Endothelial cell of umbilical vein (primary cell): Measurements from ENCODE around the gene RTF2. TPM values are rescaled to one million over a fixed set of nuclear protein-coding genes. Genes with fewer than 3 reads are reported as not detected.

ENCODE experiments used
- BruUV-seq: library from RNA; stranded (reverse); fragments of 400-500 nt; replicated peaks from 2 replicates; lab custom pipeline; 2021; lab: Mats Ljungman, UMichigan
- CTCF ChIA-PET: fragments of 300-600, 350-600 bp; sonication (Branson Sonifier 250); formaldehyde crosslinking; loops from one replicate; lab custom pipeline; 2021; ENCODE audit warnings: antibody characterized with exemption, inconsistent platforms; lab: Charles Lee
- POLR2A ChIA-PET: fragments of 300-600, 350-600 bp; sonication (Branson Sonifier 250); formaldehyde crosslinking; loops from one replicate; lab custom pipeline; 2021; ENCODE audit warnings: antibody characterized with exemption, inconsistent platforms; lab: Charles Lee
- DNase-seq: peaks from one replicate; pipeline ENCODE4 v3.0.0-alpha.2; 2011; ENCODE audit warnings: low read depth, low spot score
- FAIRE-seq: peaks from 2 replicates; lab custom pipeline; 2011; peaks lifted over from hg19 to GRCh38; lab: Jason Lieb, UNC
- H2AFZ ChIP-seq: 2 replicates; pipeline ENCODE4 v1.6.0; 2012; ENCODE audit warnings: low read depth, low read length, control low read depth, inconsistent platforms
- H3K27ac ChIP-seq: 2 replicates; pipeline ENCODE4 v1.5.1; 2011; ENCODE audit warnings: low read depth, mild to moderate bottlenecking, control low read depth, low read length, moderate library complexity; ENCODE audit not compliant: insufficient read depth
- H3K27me3 ChIP-seq, 2 experiments: 2 replicates each; pipeline versions ENCODE4 v1.6.0 to v1.6.1; 2011; ENCODE audit warnings: low read length in 2 of 2, mixed read lengths in 1 of 2; ENCODE audit not compliant: control insufficient read depth in 2 of 2, insufficient read depth in 2 of 2
- H3K36me3 ChIP-seq, 2 experiments: 2 replicates in 1 of 2; 3 replicates in 1 of 2; pipeline ENCODE4 v1.5.1; 2011; ENCODE audit warnings: low read length in 2 of 2, mild to moderate bottlenecking in 1 of 2, moderate library complexity in 1 of 2; ENCODE audit not compliant: control insufficient read depth in 2 of 2, insufficient read depth in 2 of 2; ENCODE audit errors: extremely low read depth in 1 of 2
- H3K4me1 ChIP-seq: 3 replicates; pipeline ENCODE4 v1.5.1; 2011; ENCODE audit warnings: mild to moderate bottlenecking, low read length; ENCODE audit not compliant: control insufficient read depth, insufficient read depth; ENCODE audit errors: extremely low read depth
- H3K4me2 ChIP-seq: 2 replicates; pipeline ENCODE4 v1.6.1; 2011; ENCODE audit warnings: low read length, control low read depth, mixed read lengths; ENCODE audit not compliant: insufficient read depth
- H3K4me3 ChIP-seq, 3 experiments: fragments of 200-600 bp in 1 of 3; sonication (generic), shearing (Covaris generic) in 1 of 3; replicated peaks in 1 of 3; 2 replicates each; pipeline ENCODE4 v1.5.1; 2011 to 2016; ENCODE audit warnings: control low read depth in 3 of 3, low read length in 3 of 3, mild to moderate bottlenecking in 2 of 3, inconsistent platforms in 1 of 3, low read depth in 1 of 3, moderate library complexity in 1 of 3; ENCODE audit not compliant: insufficient read depth in 1 of 3
- H3K79me2 ChIP-seq: 2 replicates; pipeline ENCODE4 v1.6.0; 2012; ENCODE audit warnings: low read length, inconsistent platforms; ENCODE audit not compliant: control insufficient read depth, insufficient read depth
- H3K9ac ChIP-seq: replicated peaks from 2 replicates; pipeline ENCODE3; 2011; ENCODE audit warnings: low read length, control low read depth; ENCODE audit not compliant: insufficient read depth; ENCODE audit errors: extremely low read depth
- H3K9me1 ChIP-seq: replicated peaks from 3 replicates; pipeline ENCODE4 v1.6.0; 2011; ENCODE audit warnings: mild to moderate bottlenecking, low read length; ENCODE audit not compliant: control insufficient read depth, insufficient read depth; ENCODE audit errors: extremely low read depth
- H3K9me3 ChIP-seq: replicated peaks from 2 replicates; pipeline ENCODE4 v1.5.1; 2012; ENCODE audit warnings: low read length, inconsistent platforms; ENCODE audit not compliant: control insufficient read depth, insufficient read depth
- H4K20me1 ChIP-seq: replicated peaks from 2 replicates; pipeline ENCODE3; 2011; ENCODE audit warnings: mild to moderate bottlenecking, low read length; ENCODE audit not compliant: control insufficient read depth, insufficient read depth; ENCODE audit errors: extremely low read depth
- EZH2 ChIP-seq: IDR thresholded peaks from 2 replicates; pipeline ENCODE4 v1.6.1; 2012; ENCODE audit warnings: borderline replicate concordance, low read depth, mild to moderate bottlenecking, moderate library complexity, low read length, inconsistent platforms; ENCODE audit not compliant: severe bottlenecking
- FOS ChIP-seq: IDR thresholded peaks from 2 replicates; pipeline ENCODE4 v1.6.1; 2011; ENCODE audit warnings: mild to moderate bottlenecking, low read length, moderate library complexity, borderline replicate concordance; ENCODE audit not compliant: insufficient read depth
- GATA2 ChIP-seq: IDR thresholded peaks from 2 replicates; pipeline ENCODE4 v1.7.0; 2011; ENCODE audit warnings: low read depth, mild to moderate bottlenecking, moderate library complexity, mixed read lengths, low read length; ENCODE audit not compliant: insufficient read length, insufficient read depth
- JUN ChIP-seq: IDR thresholded peaks from 2 replicates; pipeline ENCODE4 v1.6.1; 2011; ENCODE audit warnings: borderline replicate concordance, low read depth; ENCODE audit not compliant: insufficient read length, insufficient read depth
- MYC ChIP-seq: IDR thresholded peaks from one replicate; pipeline ENCODE4 v1.6.1; 2011; ENCODE audit warnings: mild to moderate bottlenecking, low read depth, low read length
- POLR2A ChIP-seq: IDR thresholded peaks from 2 replicates; pipeline ENCODE4 v1.6.1; 2012; ENCODE audit warnings: low read depth, mild to moderate bottlenecking, control low read depth, low read length
- POLR2AphosphoS5 ChIP-seq: IDR thresholded peaks from 2 replicates; pipeline ENCODE4 v1.6.1; 2012; ENCODE audit warnings: low read depth, mild to moderate bottlenecking, control low read depth, low read length, moderate library complexity; ENCODE audit not compliant: insufficient read depth
- dilution Hi-C: fragments of 300-500 bp; cut with MboI; formaldehyde crosslinking; loops from one replicate; pipeline ENCODE4 v1.15.0; 2019; ENCODE audit warnings: low sequenced_read_pairs; ENCODE audit not compliant: extremely low pct_ligation_motif_present
- intact Hi-C: fragments of 100-400 bp; cut with micrococcal nuclease; formaldehyde crosslinking; loops from one replicate; pipeline ENCODE4 v1.10.0; 2022
- polyA plus RNA-seq, 4 experiments: library from polyadenylated mRNA; depleted of rRNA in 3 of 4; stranded (reverse) in 3 of 4; unstranded in 1 of 4; fragments of >200 nt; gene quantifications; 2 replicates each; pipeline versions ENCODE4 v1.2.1 to v1.2.3, GENCODE V29; 2011 to 2012; ENCODE audit warnings: missing spikeins in 1 of 4
- total RNA-seq: library from RNA; stranded (reverse); gene quantifications from 2 replicates; pipeline ENCODE4 v1.2.3, GENCODE V29; 2021
- TF ChIP-seq, protein P1 (sequence below): IDR thresholded peaks from 2 replicates; pipeline ENCODE4 v1.6.1; 2011; ENCODE audit not compliant: insufficient read depth, insufficient read length
- TF ChIP-seq, protein P2 (sequence below), 2 donors: IDR thresholded peaks; 1 replicate in 1 of 2; 2 replicates in 1 of 2; pipeline ENCODE4 v1.5.1; 2011; ENCODE audit warnings: low read length in 2 of 2, mild to moderate bottlenecking in 2 of 2, moderate library complexity in 2 of 2, control low read depth in 1 of 2, inconsistent platforms in 1 of 2, low read depth in 1 of 2; ENCODE audit not compliant: insufficient read depth in 1 of 2; ENCODE audit errors: extremely low read depth in 1 of 2

The RTF2 gene
- total and polyA plus RNA-seq, 2 donors (not counting 3 experiments of a cell fraction or from before 2014, with no cell fraction given): 68.8 to 84.7 TPM

DNA sequence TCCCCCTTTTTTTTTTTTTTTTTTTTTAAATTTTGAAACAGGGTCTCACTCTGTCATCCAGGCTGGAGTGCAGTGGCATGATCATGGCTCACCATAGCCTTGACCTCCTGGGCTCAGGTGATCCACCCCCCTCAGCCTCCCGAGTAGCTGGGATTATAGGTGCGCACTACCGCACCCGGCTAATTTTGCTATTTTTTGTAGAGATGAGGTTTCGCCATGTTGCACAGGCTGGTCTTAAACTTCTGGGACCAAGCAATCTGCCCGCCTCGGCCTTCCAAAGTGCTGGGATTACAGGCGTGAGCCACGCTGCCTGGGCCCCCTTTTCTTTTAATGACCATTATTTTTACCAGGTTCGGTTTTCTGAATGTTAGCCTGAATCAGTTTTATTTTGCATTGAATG is 51.1 kb downstream of the RTF2 start:
- FAIRE-seq (no peak), DNase-seq (no peak)
- TF ChIP-seq FOS (no peak), POLR2A (no peak), MYC (no peak), POLR2AphosphoS5 (no peak), GATA2 (no peak), JUN (no peak), EZH2 (no peak)
- TF ChIP-seq, protein P1, sequence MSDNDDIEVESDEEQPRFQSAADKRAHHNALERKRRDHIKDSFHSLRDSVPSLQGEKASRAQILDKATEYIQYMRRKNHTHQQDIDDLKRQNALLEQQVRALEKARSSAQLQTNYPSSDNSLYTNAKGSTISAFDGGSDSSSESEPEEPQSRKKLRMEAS: no peak
- TF ChIP-seq, protein P2, sequence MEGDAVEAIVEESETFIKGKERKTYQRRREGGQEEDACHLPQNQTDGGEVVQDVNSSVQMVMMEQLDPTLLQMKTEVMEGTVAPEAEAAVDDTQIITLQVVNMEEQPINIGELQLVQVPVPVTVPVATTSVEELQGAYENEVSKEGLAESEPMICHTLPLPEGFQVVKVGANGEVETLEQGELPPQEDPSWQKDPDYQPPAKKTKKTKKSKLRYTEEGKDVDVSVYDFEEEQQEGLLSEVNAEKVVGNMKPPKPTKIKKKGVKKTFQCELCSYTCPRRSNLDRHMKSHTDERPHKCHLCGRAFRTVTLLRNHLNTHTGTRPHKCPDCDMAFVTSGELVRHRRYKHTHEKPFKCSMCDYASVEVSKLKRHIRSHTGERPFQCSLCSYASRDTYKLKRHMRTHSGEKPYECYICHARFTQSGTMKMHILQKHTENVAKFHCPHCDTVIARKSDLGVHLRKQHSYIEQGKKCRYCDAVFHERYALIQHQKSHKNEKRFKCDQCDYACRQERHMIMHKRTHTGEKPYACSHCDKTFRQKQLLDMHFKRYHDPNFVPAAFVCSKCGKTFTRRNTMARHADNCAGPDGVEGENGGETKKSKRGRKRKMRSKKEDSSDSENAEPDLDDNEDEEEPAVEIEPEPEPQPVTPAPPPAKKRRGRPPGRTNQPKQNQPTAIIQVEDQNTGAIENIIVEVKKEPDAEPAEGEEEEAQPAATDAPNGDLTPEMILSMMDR (IDR thresholded peaks at IDR 0.05; ENCODE audit: extremely low read depth in 1 of 2, insufficient read depth in 1 of 2, low read depth in 1 of 2, low read length in 2 of 2): no peak
- ChIA-PET CTCF (no interaction called here), POLR2A (no interaction called here)
- H3K9me3 ChIP-seq: no peaks in the 10 kb centered on the region
- H3K9me1 ChIP-seq: no peaks in the 10 kb centered on the region
- intact Hi-C loops: no loop called here
- no peak overlapping the region for H3K4me3 ChIP-seq
- H4K20me1 ChIP-seq: no peaks in the 10 kb centered on the region
- H3K27ac ChIP-seq: no peak overlapping the region
- dilution Hi-C loops: no loop called here
- no peak overlapping the region for H3K9ac ChIP-seq
- no peaks in the 10 kb centered on the region for H3K4me1 ChIP-seq
- H2AFZ ChIP-seq: no peak overlapping the region
- H3K79me2 ChIP-seq: no peaks in the 10 kb centered on the region
- BruUV-seq: no TSS peak
- H3K36me3 ChIP-seq: peaks cover 11 to 30% of the 10 kb centered on the region in 2 experiments
- no peak overlapping the region for H3K4me2 ChIP-seq
- no peaks in the 10 kb centered on the region for H3K27me3 ChIP-seq
